T-helper 2 cell treated with Interferon-gamma antibody and Interleukin-4, amounts not matched to agents 100 ng/mL and 5 ng/mL, for 36 hours (primary cell): ENCODE results near the gene FBXL13. TPM values are rescaled to one million over a fixed set of nuclear protein-coding genes. Genes with fewer than 3 reads are reported as not detected.
"Not testable (repeated sequence)": the region's sequence is repeated elsewhere in the genome, so short reads cannot be mapped to it uniquely, and the experiment has no call there.

Source experiments
- intact Hi-C: fragments of 100-400 bp; cut with micrococcal nuclease; formaldehyde crosslinking; loops from one replicate; pipeline ENCODE4 v1.15.1; 2023
- total RNA-seq: library from RNA; stranded (reverse); gene quantifications from 2 replicates; pipeline ENCODE4 v1.2.3, GENCODE V29; 2022

The FBXL13 gene
- total RNA-seq, 1 donor from 2014 or later, result not detected

DNA sequence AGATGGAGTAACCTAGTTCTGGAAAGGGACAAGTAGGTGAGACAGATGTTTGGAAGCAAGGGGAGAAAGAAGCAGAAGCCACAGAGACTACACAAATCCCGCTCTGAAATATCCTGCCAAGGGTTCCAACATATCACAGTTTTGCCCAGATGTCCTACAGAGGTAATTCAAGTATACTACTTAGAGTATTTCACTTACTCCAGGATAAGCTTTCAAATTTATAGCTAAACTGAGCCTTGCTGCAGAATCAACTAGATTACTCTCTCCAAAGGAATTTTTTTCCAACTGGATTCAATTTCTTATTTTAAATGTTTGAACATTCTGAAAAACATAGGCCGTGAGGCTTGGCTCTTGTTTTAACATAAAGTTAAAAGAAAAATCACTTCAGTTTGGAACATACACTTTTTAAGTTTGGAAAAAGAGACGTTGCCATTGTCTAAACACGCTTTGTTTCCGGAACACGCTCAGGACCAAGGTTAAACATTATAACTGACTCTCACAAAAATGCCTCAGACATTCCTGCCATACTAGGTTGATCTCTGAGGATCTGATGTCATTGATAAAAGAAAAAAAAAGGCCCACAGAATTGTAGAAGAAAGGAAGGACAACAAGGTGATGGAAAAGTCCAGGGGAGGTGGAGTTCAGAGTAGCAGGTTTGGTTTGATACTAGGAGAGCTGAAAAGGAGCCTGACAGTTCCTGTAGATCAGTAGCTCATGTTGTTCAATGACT is 251.0 kb downstream of the FBXL13 start:
- intact Hi-C loops, result no loop called here

DNA sequence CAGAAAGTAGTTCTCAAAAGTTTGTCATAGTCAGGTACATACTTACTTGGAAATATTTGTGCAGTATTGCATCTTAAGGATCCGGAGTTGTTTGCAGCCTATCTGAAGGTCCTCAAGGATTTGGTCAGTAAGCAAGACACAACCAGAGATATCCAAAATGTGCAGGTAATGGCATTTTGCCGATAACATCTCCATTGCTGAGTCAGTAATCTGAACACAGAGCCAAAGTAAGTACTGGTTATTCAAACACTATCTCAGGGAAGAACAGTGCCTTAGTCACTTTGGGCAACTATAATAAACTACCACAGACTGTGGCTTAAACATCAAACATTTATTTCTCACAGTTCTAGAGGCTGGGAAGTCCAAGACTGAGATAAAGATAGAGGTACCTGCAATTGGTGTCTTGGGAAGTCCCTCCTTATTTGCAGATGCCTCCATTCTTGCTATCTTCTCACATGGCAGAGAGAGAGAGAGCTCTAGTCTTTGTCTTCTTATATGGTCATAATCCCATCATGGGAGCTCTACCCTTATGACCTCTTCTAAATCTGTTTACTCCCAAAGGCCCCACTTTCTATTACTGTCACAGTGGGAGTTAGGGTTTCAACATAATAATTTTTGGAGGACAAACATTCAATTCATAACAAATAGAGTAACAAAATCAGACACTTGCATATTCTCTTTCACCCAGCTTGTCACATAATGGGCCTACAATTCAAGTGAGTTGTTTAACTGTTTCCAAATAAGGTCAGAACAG is 252.4 kb downstream of the FBXL13 start:
- intact Hi-C loops, result no loop called here

- intact Hi-C loops, result no loop called here
Measured at GRCh38 chr7:102819151-102819550, 255.4 kb downstream of the FBXL13 start.

GRCh38 chr7:102817616-102818573 is 256.7 kb downstream of the FBXL13 start:
- intact Hi-C loops, result no loop called here

DNA sequence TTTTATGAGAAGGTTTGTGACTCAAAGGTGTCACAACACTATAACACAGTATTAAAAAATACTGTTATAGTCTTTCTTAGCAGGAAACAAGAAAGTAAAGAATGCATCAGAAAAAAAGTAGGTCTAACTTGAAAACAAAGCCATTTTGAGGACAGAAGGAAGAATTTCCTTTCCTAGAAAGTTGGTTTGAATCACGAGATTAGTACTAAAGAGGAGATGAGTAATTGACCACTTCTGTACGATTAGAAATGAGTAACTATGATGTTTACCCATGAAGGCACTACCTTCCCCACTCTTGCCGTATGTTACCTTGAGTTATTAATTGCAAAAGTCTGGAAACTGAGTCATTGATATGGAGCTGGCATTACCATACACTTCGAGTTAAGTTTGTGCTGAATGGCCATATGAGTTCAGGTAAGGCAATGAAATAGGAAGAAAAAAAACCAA is 260.5 kb downstream of the FBXL13 start:
- intact Hi-C loops, result no loop called here

GRCh38 chr7:102813191-102814024 is 261.2 kb downstream of the FBXL13 start:
- intact Hi-C loops, result no loop called here

DNA sequence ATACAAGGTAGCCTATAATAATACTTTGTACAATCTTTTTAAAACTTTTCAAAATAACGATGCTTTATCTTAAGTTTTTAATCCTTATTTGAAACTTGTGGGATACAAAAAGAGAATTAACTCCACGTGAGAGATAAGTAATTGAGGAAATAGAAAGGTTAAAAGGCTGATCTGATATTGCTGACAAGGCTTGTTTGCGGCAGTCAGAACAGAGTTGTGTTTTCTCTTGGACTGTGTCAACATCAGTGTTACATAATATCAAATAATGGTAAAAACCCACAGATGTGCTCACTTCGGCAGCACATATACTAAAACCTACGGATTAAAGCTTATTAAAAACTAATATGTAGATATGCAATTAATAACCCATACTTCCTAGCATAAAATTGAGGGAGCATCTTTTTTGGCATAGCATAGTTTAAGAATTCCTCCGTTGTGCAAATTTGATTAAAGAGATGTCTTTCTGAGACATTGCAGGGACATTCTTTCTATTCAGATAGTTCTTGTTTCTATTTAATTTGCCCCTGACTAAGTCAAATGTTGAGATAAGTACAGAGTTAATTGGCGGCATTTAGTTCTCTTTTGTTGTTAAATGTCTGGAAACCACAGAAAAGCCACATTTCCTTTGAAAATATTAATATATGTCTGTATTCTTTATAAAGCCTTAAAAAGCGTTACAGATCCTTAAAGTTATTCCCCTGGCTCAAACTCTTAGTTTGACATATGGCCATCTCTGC is 262.5 kb downstream of the FBXL13 start:
- intact Hi-C loops, result no loop called here

DNA sequence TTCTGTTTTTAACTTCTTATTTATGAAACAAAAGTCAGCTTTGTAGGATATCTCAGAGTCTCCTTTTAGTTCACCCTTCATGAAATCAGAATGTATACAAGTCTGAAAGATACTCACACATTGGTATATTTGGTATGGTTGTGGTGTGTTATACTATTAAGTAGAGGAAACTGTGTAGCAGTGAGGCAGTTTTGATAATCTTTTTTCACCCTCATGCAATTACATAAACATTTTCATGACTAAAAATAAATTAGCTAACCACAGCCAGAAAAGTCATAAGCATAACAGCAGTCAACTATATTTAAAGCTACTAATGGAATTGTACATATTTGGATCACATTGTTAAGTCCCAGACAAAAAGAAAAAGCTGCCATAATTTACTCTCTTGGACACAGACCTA is 263.7 kb downstream of the FBXL13 start:
- intact Hi-C loops, result no loop called here

DNA sequence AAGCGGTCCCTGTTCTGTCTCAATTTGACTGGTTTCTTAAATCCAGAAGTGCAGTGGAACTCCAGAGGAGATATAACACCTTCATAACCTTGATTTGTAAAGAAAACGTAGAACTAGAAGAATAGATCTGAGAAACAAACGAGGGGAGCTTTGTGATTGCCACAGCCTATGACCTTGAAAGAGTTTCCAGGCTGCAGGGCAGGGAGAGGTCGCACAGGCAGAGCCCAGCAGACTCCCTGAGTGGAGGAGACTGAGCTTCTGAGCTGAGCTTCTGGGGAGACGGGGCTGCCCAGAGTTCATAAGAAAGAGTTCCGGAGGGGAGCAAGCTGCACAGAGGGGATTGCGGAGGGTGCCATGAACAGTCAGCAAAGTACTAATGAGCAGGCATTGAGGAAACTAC is 268.0 kb downstream of the FBXL13 start:
- intact Hi-C loops, result no loop called here

DNA sequence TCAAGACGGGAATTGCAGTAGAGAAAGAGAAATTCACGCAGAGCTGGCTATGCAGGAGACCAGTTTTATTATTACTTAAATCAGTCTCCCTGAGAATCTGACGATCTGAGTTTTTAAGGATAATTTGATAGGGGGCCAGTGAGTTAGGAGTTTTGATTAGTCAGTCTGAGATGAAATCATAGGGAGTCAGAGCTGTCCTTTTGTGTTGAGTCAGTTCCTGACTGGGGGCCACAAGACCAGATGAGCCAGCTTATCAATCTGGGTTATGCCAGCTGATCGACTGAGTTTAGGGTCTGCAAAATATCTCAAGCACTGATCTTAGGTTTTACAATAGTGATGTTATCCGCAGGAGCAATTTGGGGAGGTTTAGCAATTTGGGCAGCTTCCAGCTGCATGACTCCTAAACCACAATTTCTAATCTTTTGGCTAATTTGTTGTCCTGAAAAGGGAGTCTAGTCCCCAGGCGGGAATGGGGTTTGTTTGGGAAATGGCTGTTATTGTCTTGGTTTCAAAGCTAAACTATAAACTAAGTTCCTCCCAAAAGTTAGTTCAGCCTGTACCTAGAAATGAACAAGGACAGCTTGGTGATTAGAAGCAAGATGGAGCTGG is 278.5 kb downstream of the FBXL13 start:
- intact Hi-C loops, result not testable (repeated sequence)

DNA sequence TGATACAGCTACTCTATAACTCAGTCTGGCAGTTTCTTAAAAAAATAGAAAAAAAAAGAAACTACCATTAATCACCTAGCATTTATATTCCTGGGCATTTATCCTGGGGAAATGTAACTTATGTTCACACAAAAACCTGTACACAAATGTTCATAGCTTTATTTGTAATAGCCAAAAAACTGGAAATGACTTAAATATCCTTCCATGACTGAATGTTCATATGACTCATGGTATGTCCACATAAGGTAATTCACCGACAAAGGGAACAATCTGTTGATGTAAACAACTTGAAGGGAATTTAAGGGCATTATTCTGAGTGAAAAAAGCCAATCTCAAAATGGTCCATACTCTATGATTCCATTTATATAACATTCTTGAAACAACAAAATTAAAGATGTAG is 280.0 kb downstream of the FBXL13 start:
- intact Hi-C loops, result not testable (repeated sequence)

- intact Hi-C loops, result not testable (repeated sequence)
Measured at GRCh38 chr7:102791831-102792230, 282.8 kb downstream of the FBXL13 start.

- intact Hi-C loops, result not testable (repeated sequence)
Measured at GRCh38 chr7:102791367-102791766, 283.2 kb downstream of the FBXL13 start.

DNA sequence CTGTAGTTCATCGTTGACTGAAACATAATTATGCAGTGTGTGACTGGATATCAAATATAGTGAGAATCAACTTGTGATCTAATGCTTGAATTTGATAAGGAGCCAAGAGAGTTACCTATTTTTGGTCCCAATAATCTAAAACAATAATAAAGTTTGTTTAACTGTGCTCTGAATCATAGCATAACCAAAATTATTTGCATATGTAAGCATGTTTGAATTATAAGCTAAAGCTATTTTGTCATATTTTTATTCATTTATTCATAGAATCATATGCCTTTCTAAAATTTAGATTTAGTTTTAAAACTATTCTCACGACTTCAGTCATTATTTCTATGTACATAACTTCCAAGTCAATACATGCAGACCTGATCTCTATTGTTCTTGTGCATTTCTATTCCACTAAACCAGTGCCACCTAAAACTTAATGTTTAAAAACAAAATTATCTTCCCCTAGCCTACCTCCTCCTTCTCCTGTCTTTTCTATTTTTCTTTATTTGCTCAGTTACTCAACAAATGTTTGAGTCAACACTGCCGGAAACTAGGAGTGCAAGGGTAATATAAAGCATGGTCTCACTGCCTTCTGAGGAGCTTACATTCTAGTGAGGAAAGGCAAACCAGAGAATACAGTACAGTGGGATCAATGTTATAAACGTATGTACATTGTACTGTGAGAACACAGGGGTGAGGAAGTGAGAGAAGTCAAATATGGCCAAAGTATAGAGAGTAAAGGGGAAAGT is 284.1 kb downstream of the FBXL13 start:
- intact Hi-C loops, result not testable (repeated sequence)

DNA sequence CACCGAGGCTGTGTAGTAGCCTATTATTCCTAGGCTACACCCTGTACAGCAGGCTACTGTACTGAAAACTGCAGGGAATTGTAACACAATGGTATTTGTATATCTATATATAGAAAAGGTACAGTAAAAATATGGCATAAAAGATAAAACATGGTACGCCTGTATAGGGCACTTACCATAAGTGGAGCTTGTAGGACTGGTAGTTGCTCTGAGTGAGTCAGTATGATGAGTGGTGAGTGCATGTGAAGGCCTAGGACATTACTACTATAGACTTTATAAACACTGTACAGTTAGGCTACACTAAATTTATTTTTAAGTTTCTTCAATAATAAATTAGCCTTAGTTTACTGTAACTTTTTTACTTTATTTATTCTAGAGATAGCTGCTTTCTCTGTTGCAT is 285.8 kb downstream of the FBXL13 start:
- intact Hi-C loops, result not testable (repeated sequence)

GRCh38 chr7:102780926-102781325 is 293.7 kb downstream of the FBXL13 start:
- intact Hi-C loops, result not testable (repeated sequence)

DNA sequence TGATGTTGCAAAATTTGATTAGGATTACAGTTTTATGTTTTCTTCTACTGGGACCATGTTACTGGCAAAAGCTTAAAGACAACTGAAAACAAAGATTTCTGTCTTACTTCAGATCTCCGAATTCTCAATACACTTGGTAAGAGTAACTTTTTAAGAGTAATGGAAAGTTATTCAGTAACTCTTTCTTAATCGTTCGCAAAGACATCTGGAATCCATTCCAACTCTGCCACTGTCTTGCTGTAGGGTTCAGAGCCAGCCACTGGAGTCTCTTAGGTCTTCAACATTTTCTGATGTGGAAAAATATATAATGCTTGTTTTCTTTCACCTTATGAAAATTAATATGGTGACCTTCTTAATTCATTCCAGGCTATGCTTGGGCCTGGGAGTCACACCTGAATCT is 295.9 kb downstream of the FBXL13 start:
- intact Hi-C loops, result not testable (repeated sequence)

DNA sequence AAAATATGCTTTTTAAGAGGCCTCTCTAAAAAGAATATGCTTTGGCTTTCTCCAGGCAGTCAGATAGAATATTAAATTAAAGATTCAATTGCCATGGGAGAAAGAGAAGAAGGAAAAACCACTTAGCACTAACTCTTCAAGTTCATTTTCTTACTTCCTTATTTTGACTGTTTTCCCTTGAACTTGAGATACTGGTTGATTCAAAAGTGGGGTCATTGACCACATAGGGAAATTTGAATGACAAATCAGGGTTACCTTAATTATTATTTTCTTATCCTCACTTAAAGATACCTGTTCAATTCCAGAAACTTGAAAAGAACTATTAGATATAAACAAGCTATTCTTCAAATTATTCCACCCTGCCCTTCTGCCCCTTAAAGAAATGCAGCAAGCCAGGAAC is 298.4 kb downstream of the FBXL13 start:
- intact Hi-C loops, result not testable (repeated sequence)

- intact Hi-C loops, result not testable (repeated sequence)
Measured at GRCh38 chr7:102770467-102770866, 304.1 kb downstream of the FBXL13 start.
